Activated naive CD8-positive, alpha-beta T cell (primary cell): ENCODE data around the gene MYOD1.

Experiments
- H3K27ac Mint-ChIP-seq: one replicate; pipeline ENCODE4 v1.8.0; 2021; ENCODE audit warnings: mixed read lengths
- H3K27me3 Mint-ChIP-seq: one replicate; pipeline ENCODE4 v1.8.0; 2021; ENCODE audit warnings: mixed read lengths
- H3K36me3 Mint-ChIP-seq: one replicate; pipeline ENCODE4 v1.8.0; 2021; ENCODE audit warnings: mixed read lengths
- H3K4me1 Mint-ChIP-seq: one replicate; pipeline ENCODE4 v1.8.0; 2021; ENCODE audit warnings: low read depth, mixed read lengths
- H3K4me3 Mint-ChIP-seq: one replicate; pipeline ENCODE4 v1.8.0; 2021; ENCODE audit warnings: mild to moderate bottlenecking, mixed read lengths
- H3K9me3 Mint-ChIP-seq: one replicate; pipeline ENCODE4 v1.8.0; 2021; ENCODE audit warnings: low read depth, mixed read lengths

MYOD1 gene

DNA sequence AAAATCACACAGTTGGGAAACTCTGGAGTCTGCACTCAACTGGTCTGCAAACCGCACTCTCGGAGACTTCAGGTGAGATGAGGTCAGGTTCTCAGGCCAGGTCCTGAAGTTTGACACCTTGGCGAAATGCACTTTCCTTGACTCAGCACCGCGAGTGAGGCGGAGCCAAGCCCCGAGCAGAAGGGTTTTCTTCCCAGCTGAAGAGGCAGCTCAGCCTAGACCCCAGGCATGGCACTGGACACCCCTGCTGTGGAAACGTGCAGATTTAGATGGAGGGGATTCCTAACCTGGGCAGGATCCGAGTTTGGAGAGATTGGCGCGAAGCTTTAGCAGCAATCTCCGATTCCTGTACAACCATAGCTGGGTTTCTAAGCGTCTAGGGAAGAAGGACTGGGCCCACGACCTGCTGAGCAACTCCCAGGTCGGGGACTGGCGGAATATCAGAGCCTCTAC is 835 bp upstream of the MYOD1 start:
- H3K9me3 Mint-ChIP-seq = no peaks in the 10 kb centered on the region
- no peaks in the 10 kb centered on the region for H3K36me3 Mint-ChIP-seq
- H3K4me3 Mint-ChIP-seq = no peak overlapping the region
- H3K27ac Mint-ChIP-seq = no peak overlapping the region
- peaks cover 9% of the 10 kb centered on the region for H3K27me3 Mint-ChIP-seq
- H3K4me1 Mint-ChIP-seq = no peaks in the 10 kb centered on the region

DNA sequence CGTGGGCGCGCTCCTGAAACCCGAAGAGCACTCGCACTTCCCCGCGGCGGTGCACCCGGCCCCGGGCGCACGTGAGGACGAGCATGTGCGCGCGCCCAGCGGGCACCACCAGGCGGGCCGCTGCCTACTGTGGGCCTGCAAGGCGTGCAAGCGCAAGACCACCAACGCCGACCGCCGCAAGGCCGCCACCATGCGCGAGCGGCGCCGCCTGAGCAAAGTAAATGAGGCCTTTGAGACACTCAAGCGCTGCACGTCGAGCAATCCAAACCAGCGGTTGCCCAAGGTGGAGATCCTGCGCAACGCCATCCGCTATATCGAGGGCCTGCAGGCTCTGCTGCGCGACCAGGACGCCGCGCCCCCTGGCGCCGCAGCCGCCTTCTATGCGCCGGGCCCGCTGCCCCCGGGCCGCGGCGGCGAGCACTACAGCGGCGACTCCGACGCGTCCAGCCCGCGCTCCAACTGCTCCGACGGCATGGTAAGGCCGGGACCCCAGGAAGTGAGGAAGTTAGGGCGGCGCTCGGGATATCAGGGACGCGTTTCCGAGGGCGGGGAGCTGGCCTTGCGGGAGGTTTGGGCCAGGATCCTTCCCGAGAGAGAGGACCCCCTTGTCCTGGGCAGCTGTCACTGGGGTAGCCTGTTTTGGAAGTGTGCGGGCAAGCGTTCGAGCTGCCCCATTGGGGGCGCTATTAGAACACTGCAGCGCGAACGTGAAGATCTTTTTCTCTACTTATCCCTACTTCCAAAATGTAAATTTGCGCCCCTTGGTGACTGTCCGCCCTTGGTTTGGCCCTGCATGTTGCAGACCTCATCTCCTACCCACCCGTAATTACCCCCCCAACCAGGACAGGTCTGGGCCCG is 796 bp downstream of the MYOD1 start:
- Mint-ChIP-seq H3K9me3 (no peaks in the 10 kb centered on the region), H3K27ac (no peak overlapping the region), H3K4me3 (no peak overlapping the region), H3K36me3 (no peaks in the 10 kb centered on the region), H3K4me1 (no peaks in the 10 kb centered on the region), H3K27me3 (peaks cover 15% of the 10 kb centered on the region)

DNA sequence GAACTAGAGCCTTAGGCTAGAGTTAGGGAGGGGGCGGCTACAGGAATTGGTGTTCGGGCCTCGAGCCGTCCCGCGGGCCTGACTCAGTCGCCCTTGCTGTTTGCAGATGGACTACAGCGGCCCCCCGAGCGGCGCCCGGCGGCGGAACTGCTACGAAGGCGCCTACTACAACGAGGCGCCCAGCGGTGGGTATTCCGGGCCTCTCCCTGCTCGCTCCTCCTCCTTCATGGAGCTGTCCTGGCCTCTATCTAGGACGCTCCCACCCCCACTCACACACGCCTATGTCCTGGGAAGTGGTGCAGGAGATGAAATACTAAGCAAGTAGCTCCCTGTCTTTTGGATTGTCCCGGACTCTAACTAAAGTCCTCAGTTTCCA is 1.4 kb downstream of the MYOD1 start:
- Mint-ChIP-seq H3K4me3 (no peak overlapping the region), H3K27me3 (peaks cover 15% of the 10 kb centered on the region), H3K4me1 (no peaks in the 10 kb centered on the region), H3K9me3 (no peaks in the 10 kb centered on the region), H3K27ac (no peak overlapping the region), H3K36me3 (no peaks in the 10 kb centered on the region)

DNA sequence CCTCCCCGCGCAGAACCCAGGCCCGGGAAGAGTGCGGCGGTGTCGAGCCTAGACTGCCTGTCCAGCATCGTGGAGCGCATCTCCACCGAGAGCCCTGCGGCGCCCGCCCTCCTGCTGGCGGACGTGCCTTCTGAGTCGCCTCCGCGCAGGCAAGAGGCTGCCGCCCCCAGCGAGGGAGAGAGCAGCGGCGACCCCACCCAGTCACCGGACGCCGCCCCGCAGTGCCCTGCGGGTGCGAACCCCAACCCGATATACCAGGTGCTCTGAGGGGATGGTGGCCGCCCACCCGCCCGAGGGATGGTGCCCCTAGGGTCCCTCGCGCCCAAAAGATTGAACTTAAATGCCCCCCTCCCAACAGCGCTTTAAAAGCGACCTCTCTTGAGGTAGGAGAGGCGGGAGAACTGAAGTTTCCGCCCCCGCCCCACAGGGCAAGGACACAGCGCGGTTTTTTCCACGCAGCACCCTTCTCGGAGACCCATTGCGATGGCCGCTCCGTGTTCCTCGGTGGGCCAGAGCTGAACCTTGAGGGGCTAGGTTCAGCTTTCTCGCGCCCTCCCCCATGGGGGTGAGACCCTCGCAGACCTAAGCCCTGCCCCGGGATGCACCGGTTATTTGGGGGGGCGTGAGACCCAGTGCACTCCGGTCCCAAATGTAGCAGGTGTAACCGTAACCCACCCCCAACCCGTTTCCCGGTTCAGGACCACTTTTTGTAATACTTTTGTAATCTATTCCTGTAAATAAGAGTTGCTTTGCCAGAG is 2.0 kb downstream of the MYOD1 start:
- Mint-ChIP-seq H3K36me3 (no peaks in the 10 kb centered on the region), H3K4me3 (no peak overlapping the region), H3K4me1 (no peaks in the 10 kb centered on the region), H3K27me3 (peaks cover 17% of the 10 kb centered on the region), H3K9me3 (no peaks in the 10 kb centered on the region), H3K27ac (no peak overlapping the region)

DNA sequence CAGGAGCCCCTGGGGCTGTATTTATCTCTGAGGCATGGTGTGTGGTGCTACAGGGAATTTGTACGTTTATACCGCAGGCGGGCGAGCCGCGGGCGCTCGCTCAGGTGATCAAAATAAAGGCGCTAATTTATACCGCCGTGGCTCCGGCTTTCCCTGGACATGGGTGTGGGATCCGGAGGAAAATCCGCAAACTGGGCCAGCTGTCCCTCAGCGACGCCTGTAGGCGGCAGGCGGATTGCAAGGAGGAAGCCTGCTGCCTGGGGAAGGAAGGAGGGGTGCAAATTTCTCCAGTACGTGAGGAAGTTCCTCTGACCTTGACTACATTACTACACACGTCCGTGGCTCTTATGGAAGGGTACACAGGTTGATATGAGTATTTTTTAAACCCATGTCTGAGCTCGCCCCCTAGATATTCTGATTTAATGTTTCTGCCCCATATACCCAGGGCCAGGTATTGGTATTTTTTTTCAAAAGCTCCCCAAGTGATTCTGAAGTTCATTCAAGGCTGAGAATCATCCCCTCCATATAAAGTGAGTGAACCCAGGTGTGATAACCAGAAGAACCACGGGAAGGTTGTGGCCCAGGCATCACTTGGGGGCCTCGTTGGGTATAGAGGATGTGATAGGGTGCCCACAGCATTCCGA is 2.8 kb downstream of the MYOD1 start:
- Mint-ChIP-seq H3K9me3 (no peaks in the 10 kb centered on the region), H3K27me3 (peaks cover 19% of the 10 kb centered on the region), H3K27ac (no peak overlapping the region), H3K36me3 (no peaks in the 10 kb centered on the region), H3K4me1 (no peaks in the 10 kb centered on the region), H3K4me3 (no peak overlapping the region)

DNA sequence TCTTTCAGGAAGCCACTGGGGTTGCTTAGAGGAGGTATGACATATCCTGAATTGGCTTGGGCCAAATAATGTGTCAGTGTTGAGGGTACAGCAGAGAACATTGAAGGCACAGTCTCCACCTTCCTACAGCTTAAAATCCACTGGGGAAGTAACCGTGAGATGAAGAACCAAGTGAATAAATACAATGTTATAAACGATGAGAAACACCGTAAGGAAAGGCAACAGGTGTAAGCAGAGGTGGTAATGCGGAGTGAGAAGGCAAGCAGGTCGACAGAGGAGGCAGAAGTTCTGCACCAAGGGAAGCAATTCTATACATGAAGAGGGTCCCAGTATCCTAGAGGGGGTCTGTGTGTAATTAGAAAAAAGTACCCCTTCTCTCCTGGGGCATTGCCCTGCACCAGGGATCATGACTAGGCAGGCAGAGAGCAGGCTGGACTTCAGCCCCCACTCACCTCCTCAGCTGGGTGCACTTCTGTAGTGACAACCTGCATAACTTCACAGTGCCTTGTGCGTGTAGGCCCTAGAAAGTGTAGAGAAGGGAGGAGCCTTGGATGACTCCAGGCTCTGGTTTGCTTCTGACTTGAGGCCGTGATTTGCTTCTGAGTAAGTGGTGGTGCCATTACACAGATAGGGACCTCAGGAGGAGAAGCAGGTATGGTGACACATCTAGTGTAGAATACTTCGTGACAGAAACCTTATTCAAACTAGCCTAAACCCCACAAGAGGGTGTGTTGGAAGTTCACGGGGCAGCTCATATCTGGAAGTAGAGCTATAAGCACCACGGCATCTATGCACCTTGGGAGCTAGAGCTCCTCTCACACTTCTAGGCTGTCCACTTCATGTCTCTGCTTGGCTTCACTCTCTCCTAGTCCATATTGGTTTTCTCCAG is 4.9 kb downstream of the MYOD1 start:
- Mint-ChIP-seq H3K4me3 (no peak overlapping the region), H3K27ac (no peak overlapping the region)

DNA sequence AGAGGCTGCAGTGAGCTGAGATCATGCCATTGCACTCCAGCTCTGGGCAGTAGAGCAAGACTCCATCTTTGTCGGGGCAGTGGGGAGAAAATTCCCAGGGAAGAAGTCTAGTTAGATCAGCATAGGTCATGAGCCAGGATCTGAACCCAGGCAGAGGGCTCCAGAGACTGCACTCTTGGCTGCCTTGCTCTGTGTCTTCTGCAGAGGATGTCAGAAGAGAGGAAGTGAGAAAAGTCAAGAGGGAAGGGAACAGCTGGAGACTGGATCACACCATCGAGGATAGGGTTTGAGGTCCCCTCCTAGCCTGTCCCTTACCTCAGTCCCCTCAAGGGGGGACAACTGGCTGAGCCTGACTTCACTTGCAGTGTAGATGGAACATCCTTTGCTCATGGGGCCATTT is 5.8 kb downstream of the MYOD1 start:
- H3K4me3 Mint-ChIP-seq = no peak overlapping the region
- H3K4me1 Mint-ChIP-seq = no peaks in the 10 kb centered on the region
- no peaks in the 10 kb centered on the region for H3K36me3 Mint-ChIP-seq
- H3K27ac Mint-ChIP-seq = no peak overlapping the region
- no peaks in the 10 kb centered on the region for H3K9me3 Mint-ChIP-seq
- H3K27me3 Mint-ChIP-seq = peaks cover 27% of the 10 kb centered on the region

More for the DNA sequence above, 4.9 kb downstream of the MYOD1 start:
- Mint-ChIP-seq H3K4me1 (no peaks in the 10 kb centered on the region), H3K36me3 (no peaks in the 10 kb centered on the region), H3K27me3 (peaks cover 25% of the 10 kb centered on the region), H3K9me3 (no peaks in the 10 kb centered on the region)

DNA sequence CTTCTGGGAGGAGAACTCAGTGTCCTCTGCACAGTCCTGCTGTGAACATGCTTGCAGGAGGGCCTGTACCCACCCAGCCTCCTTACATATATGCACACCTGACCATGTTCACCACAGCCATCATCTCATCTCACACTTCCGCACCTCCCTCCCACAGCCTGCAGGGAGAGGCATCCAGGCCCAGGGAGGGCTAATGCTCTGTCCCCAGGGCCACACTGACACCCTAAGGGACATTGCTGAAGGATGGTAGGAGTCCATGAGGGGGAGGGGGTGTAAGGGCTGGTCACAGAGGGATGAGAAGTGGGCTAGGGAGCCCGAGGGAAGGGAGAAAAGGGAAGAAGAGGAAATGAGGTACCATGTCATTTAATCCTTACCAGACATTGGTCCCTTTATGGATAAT is 10.8 kb downstream of the MYOD1 start:
- Mint-ChIP-seq H3K4me3 (no peak overlapping the region), H3K36me3 (no peaks in the 10 kb centered on the region), H3K27me3 (peaks cover 29% of the 10 kb centered on the region), H3K4me1 (no peaks in the 10 kb centered on the region), H3K9me3 (no peaks in the 10 kb centered on the region), H3K27ac (peak overlapping the region; percentile 3)

DNA sequence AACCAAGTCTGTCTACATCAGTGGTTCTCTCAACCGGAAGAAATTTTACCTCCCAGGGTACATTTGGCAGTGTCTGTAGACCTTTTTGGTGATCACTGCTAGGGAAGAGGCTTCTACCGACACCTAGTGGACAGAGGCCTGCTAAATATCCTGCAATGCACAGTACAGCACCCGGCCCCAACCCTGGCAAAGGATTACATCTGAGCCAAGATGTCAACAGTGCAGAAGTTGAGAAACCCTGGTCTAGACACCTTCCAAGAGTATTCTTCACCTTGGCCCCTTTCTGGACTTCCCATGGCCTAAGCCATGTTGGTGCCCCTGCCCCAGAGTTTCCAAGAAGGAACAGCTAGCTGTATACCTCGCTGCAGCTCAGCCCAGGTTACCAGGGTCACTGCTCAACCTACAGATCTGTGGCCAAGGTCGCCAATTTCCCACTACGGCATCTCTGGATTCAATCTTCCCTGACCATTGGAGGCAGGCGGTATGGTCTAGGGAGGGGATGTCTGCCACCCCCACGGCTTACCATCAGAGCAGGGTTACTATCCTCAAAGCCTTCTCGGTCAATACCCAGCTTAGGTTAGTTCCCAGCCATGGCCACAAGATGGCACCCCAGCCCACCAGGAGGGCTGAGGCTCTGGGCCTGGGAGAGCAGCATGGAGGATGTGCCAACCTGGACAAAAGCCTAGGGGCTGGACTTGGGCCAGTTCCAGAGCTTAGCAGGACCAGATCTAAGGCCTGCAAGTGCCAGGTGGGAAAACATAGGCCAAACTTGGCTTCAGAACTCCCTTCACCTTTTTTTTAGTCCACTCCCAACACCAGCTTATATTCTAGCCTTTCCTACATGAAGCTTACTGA is 11.5 kb downstream of the MYOD1 start:
- Mint-ChIP-seq H3K4me3 (no peak overlapping the region), H3K4me1 (no peaks in the 10 kb centered on the region), H3K27me3 (peaks cover 28% of the 10 kb centered on the region), H3K36me3 (no peaks in the 10 kb centered on the region), H3K27ac (no peak overlapping the region), H3K9me3 (no peaks in the 10 kb centered on the region)

DNA sequence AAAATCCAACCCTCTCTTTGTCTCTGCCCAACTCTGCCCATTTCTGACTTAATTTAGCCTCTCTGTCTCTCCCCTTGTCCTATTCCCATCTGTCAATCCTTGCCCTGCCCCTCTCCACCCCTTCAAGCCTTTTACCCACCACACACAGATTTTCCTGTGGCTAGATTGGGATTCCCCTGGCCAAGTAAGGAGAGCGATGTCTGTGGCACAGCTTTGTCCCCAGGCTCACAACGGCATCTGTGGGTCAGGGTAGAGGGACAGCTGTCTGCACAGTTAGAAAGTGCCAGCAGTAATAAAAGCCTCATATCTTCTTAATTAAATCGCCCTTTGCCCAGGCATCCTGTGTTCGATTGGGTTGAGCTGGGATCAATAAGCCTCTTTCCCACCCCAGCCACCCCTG is 13.9 kb downstream of the MYOD1 start:
- no peaks in the 10 kb centered on the region for H3K36me3 Mint-ChIP-seq
- H3K9me3 Mint-ChIP-seq = no peaks in the 10 kb centered on the region
- H3K27ac Mint-ChIP-seq = no peak overlapping the region
- peaks cover 2% of the 10 kb centered on the region for H3K4me1 Mint-ChIP-seq
- H3K27me3 Mint-ChIP-seq = peaks cover 30% of the 10 kb centered on the region
- no peak overlapping the region for H3K4me3 Mint-ChIP-seq

DNA sequence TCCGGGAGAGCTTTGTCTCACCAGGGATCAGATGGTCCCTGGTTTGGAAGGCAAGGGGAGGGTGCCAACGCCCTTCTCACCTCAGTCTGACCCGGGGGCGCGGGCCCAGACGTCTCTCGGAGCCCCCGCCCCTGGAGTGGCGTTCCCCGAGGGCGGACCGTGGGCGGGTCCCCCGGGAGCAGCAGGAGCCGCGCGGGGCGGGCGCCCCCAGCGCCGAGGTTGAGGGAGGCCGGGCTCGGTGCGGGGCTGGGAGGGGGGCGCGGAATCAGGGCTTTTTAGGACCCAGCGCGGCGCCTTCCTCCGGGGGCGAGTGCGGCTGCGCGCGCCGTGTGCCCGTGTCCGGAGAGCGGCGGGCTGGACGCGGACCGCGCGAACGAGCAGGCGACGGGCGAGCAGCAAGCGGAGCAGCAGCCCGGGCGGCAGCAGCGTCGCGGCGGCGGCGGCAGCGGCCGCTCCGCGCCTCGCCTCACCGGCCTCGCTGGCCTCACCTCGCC is 15.1 kb downstream of the MYOD1 start, which contains the start of gene KCNC1:
Gene KCNC1 (plus strand): TSS at position 364 of the 494 bp plus-strand sequence. CDS start 1,222 bp downstream, outside the sequence.
- Mint-ChIP-seq H3K4me1 (peaks cover 2% of the 10 kb centered on the region), H3K4me3 (peak within 1 kb of the TSS; percentile 75), H3K36me3 (no peaks in the 10 kb centered on the region), H3K9me3 (no peaks in the 10 kb centered on the region), H3K27me3 (peaks cover 25% of the 10 kb centered on the region), H3K27ac (no peak within 1 kb of the TSS)

DNA sequence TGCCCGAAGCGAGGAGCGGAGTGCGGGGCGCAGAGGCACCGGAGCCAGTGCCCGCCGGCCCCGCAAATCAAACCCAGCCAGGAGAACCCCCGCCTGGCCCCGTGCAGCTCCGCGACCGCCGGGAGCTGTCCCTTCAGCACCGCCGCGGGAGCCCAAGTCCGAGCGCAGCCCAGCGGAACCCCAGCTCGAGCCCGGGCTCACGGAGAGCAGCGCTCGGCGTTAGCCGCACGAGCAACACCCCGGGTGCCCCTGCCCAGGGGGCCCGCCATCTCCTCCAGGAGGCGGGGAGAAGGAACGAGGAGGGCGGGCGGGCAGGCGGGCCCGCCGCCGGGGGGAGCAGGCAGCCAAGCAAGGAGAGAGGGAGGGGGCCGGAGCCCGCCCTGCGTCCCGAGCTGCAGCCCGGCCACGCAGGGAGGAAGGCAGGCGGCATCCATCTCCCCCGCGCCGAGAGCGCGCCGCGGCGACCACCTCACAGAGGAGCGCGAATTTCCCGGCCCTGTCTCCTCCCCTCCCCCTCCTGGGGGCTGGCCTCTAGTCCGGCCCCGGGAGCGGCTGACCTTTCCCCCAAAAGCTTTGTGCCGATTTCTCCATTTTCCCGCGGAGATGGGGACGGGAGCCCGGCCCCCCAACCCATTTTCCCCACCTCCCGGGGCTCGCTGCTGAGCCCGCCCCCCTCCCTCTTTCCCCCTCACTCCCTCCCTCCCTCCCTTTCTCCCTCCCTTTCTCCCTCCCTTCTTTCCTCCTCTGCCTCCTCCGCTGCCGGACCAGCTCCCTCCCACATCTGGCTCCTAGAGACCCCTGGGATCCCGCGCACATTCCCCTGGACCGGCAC is 15.8 kb downstream of the MYOD1 start:
- H3K36me3 Mint-ChIP-seq = no peaks in the 10 kb centered on the region
- H3K27ac Mint-ChIP-seq = no peak overlapping the region
- no peaks in the 10 kb centered on the region for H3K9me3 Mint-ChIP-seq
- H3K27me3 Mint-ChIP-seq = peaks cover 25% of the 10 kb centered on the region
- peaks cover 2% of the 10 kb centered on the region for H3K4me1 Mint-ChIP-seq
- H3K4me3 Mint-ChIP-seq = no peak overlapping the region
